Measurements from ENCODE around the gene CABCOCO1. TPM values are rescaled to one million over a fixed set of nuclear protein-coding genes. Genes with fewer than 3 reads are reported as not detected.

CABCOCO1 gene
- total RNA-seq, 1 donor from 2014 or later, result not detected

GRCh38 chr10:61765176-61766087 is 102.7 kb downstream of the CABCOCO1 start:
- Histone ChIP-seq H3K4me2 (no peak overlapping the region), H3K27ac (no peak overlapping the region), H3K79me2 (ENCODE audit: low read depth) (no peaks in the 10 kb centered on the region), H3K9me3 (ENCODE audit: low read depth) (no peaks in the 10 kb centered on the region), H3K4me1 (no peaks in the 10 kb centered on the region), H3K4me3 (no peak overlapping the region), H4K20me1 (ENCODE audit: low read depth) (no peaks in the 10 kb centered on the region), H3K27me3 (no peaks in the 10 kb centered on the region), H3K9ac (no peak overlapping the region), H3F3A (ENCODE audit: low read depth) (no peaks in the 10 kb centered on the region), H3K36me3 (no peaks in the 10 kb centered on the region), H2AFZ (replicated peaks) (no peak overlapping the region)
- DNase-seq (ENCODE audit: low spot score), result no peak
- no peak overlapping the region for H3K27ac Mint-ChIP-seq
- no peaks in the 10 kb centered on the region for H3K36me3 Mint-ChIP-seq
- H3K9me3 Mint-ChIP-seq, result no peaks in the 10 kb centered on the region
- H3K27me3 Mint-ChIP-seq (ENCODE audit: insufficient read depth, low read depth), result no peaks in the 10 kb centered on the region
- TF ChIP-seq EZH2 (IDR thresholded peaks at IDR 0.05) (no peak), EZH2phosphoT487 (IDR thresholded peaks at IDR 0.05) (no peak), CTCF (IDR thresholded peaks at IDR 0.05) (no peak)
- H3K4me3 Mint-ChIP-seq, result no peak overlapping the region
- no peaks in the 10 kb centered on the region for H3K4me1 Mint-ChIP-seq

- Histone ChIP-seq H4K20me1 (ENCODE audit: low read depth) (no peaks in the 10 kb centered on the region), H3K4me2 (no peak overlapping the region), H3K36me3 (no peaks in the 10 kb centered on the region), H3K27me3 (no peaks in the 10 kb centered on the region), H3K27ac (no peak overlapping the region), H3K79me2 (ENCODE audit: low read depth) (no peaks in the 10 kb centered on the region), H3K4me3 (no peak overlapping the region), H2AFZ (replicated peaks) (no peak overlapping the region), H3K9me3 (ENCODE audit: low read depth) (no peaks in the 10 kb centered on the region), H3K9ac (no peak overlapping the region), H3F3A (ENCODE audit: low read depth) (no peaks in the 10 kb centered on the region), H3K4me1 (no peaks in the 10 kb centered on the region)
- no peak for DNase-seq (ENCODE audit: low spot score)
- no peak for TF ChIP-seq EZH2 (IDR thresholded peaks at IDR 0.05)
- no peak for TF ChIP-seq EZH2phosphoT487 (IDR thresholded peaks at IDR 0.05)
- no peak for TF ChIP-seq CTCF (IDR thresholded peaks at IDR 0.05)
- H3K9me3 Mint-ChIP-seq, result no peaks in the 10 kb centered on the region
- no peaks in the 10 kb centered on the region for H3K27me3 Mint-ChIP-seq (ENCODE audit: insufficient read depth, low read depth)
- no peaks in the 10 kb centered on the region for H3K4me1 Mint-ChIP-seq
- no peak overlapping the region for H3K27ac Mint-ChIP-seq
- H3K36me3 Mint-ChIP-seq, result no peaks in the 10 kb centered on the region
- H3K4me3 Mint-ChIP-seq, result no peak overlapping the region
Measured at GRCh38 chr10:61766927-61767326, 104.2 kb downstream of the CABCOCO1 start.

GRCh38 chr10:61774031-61774430 is 111.3 kb downstream of the CABCOCO1 start:
- Histone ChIP-seq H3K9ac (no peak overlapping the region), H3K4me2 (no peak overlapping the region), H3K4me1 (no peaks in the 10 kb centered on the region), H3K27ac (no peak overlapping the region), H3K27me3 (no peaks in the 10 kb centered on the region), H3F3A (ENCODE audit: low read depth) (no peaks in the 10 kb centered on the region), H3K79me2 (ENCODE audit: low read depth) (no peaks in the 10 kb centered on the region), H4K20me1 (ENCODE audit: low read depth) (no peaks in the 10 kb centered on the region), H2AFZ (replicated peaks) (peak overlapping the region; percentile 9), H3K9me3 (ENCODE audit: low read depth) (no peaks in the 10 kb centered on the region), H3K36me3 (no peaks in the 10 kb centered on the region), H3K4me3 (no peak overlapping the region)
- DNase-seq (ENCODE audit: low spot score), result no peak
- no peaks in the 10 kb centered on the region for H3K4me1 Mint-ChIP-seq
- H3K27me3 Mint-ChIP-seq (ENCODE audit: insufficient read depth, low read depth), result no peaks in the 10 kb centered on the region
- TF ChIP-seq CTCF (IDR thresholded peaks at IDR 0.05) (no peak), EZH2phosphoT487 (IDR thresholded peaks at IDR 0.05) (no peak), EZH2 (IDR thresholded peaks at IDR 0.05) (no peak)
- no peaks in the 10 kb centered on the region for H3K9me3 Mint-ChIP-seq
- H3K36me3 Mint-ChIP-seq, result no peaks in the 10 kb centered on the region
- no peak overlapping the region for H3K4me3 Mint-ChIP-seq
- no peak overlapping the region for H3K27ac Mint-ChIP-seq

All from neural progenitor cell (in vitro differentiated cells).